Measurements from ENCODE around the gene MYO3B.

GRCh38 chr2:170660409-170660808, 482.5 kb downstream of the MYO3B start:
- no peak for TF ChIP-seq CTCF (tag by site-specific recombination; IDR thresholded peaks at IDR 0.05)
- TF ChIP-seq ZNF558 (tag by site-specific recombination; IDR thresholded peaks at IDR 0.05) = no peak
- TF ChIP-seq YY1 (tag by site-specific recombination; IDR thresholded peaks at IDR 0.05) = no peak
- TF ChIP-seq ZFP37 (tag by site-specific recombination; IDR thresholded peaks at IDR 0.05) = no peak
- TF ChIP-seq ZBTB11 (tag by site-specific recombination; conservative IDR thresholded peaks at IDR 0.05; ENCODE audit: low read depth) = no peak
- no peak for TF ChIP-seq ZNF24 (tag by site-specific recombination; IDR thresholded peaks at IDR 0.05)
- TF ChIP-seq PRDM1 (tag by site-specific recombination; IDR thresholded peaks at IDR 0.05) = no peak
- TF ChIP-seq HIC1 (tag by site-specific recombination; IDR thresholded peaks at IDR 0.05) = no peak
- TF ChIP-seq FEZF1 (tag by site-specific recombination; IDR thresholded peaks at IDR 0.05) = no peak
- TF ChIP-seq ZBTB10 (tag by site-specific recombination; IDR thresholded peaks at IDR 0.05) = no peak
- TF ChIP-seq OVOL3 (tag by site-specific recombination; IDR thresholded peaks at IDR 0.05) = no peak
- no peak for TF ChIP-seq SP7 (tag by site-specific recombination; IDR thresholded peaks at IDR 0.05)

Data from HEK293 (cell line).